Measurements from ENCODE around the gene MRPL20. TPM values are rescaled to one million over a fixed set of nuclear protein-coding genes. Genes with fewer than 3 reads are reported as not detected.
A peak's percentile ranks its signal among the peaks of the same experiment; 100 is the strongest.

Gene MRPL20
- total and polyA plus RNA-seq, 9 of the 15 experiments (the other 6 are each of a cell fraction or from before 2014, with no cell fraction given) = 180 to 671 (median 229) TPM

DNA sequence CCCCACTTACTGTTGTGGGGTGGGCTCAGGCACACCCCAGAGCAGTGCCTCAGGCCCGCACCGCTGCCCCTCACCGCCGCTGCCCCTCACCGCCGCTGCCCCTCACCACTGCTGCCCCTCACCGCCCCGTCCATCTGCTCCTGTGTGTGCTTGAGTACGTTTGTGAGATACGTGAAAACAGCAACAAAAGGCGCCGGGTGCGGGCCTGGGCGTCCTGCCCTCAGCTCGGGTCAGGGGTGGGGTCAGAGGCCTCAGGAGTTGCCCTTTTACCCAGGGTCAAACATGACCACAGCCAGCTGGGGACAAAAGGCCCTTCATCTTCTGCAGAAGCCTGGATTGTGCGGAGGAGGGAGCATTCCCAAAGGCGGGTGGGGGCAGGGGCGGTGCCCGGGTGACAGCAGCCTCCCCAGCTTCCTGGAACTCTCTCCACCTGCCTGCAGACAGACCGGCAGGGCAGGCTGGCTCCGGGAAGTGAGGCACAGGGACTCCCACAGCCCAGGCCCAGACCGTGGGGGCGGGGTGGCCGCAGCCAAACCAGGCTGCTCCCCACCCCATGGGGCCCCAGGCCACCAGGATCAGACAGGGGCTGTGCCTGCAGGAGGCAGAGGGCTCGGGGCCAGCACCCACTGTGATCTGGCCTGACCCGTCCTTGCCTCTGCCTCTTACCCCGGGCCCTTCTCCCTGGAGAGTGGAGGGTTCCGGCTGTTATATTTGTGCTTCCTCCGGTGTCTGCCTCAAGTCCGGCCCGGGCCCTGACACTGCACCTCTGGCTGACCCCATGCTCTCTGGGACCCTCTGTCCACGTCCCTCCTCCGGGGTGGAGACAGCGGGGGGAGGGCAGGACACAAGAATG, 26.1 kb upstream of the MRPL20 start (continued):
- TF ChIP-seq ZSCAN29 (IDR thresholded peaks at IDR 0.05) (no peak), ZNF75A (CRISPR knock-in tag; IDR thresholded peaks at IDR 0.05) (peak; percentile 51; the same call in 1 of the 2 replicates), ZBTB34 (CRISPR knock-in tag; IDR thresholded peaks at IDR 0.05) (0 out of 2 replicates have a peak, but pooled peaks have one; percentile 5), HDGF (IDR thresholded peaks at IDR 0.05) (no peak), ZNF717 (CRISPR knock-in tag; IDR thresholded peaks at IDR 0.05) (0 out of 2 replicates have a peak, but pooled peaks have one; percentile 22), ZEB2 (IDR thresholded peaks at IDR 0.05) (peak; percentile 83), RCOR1 (IDR thresholded peaks at IDR 0.05; ENCODE audit: borderline replicate concordance in 1 of 2, low read depth in 2 of 2, low read length in 2 of 2) (peak; percentile 23 to 68; a peak in 2 of 4 replicates), RNF2 (IDR thresholded peaks at IDR 0.05) (peak; percentile 86; the same call in 1 of the 2 replicates), THRAP3 (IDR thresholded peaks at IDR 0.05; ENCODE audit: borderline replicate concordance) (no peak), HMGN3 (IDR thresholded peaks at IDR 0.05; ENCODE audit: borderline replicate concordance, extremely low read depth, insufficient read length, low read depth, low read length) (peak; percentile 90), ZNF551 (CRISPR knock-in tag; IDR thresholded peaks at IDR 0.05) (no peak), NRF1 (conservative IDR thresholded peaks at IDR 0.05 in 1 of 2, IDR thresholded peaks at IDR 0.05 in 1 of 2) (peak; percentile 31 to 39; a peak in 3 of 4 replicates), ZNF311 (CRISPR knock-in tag; IDR thresholded peaks at IDR 0.05) (no peak), ZNF592 (IDR thresholded peaks at IDR 0.05) (peak; percentile 69)
- TF ChIP-seq, protein P1, sequence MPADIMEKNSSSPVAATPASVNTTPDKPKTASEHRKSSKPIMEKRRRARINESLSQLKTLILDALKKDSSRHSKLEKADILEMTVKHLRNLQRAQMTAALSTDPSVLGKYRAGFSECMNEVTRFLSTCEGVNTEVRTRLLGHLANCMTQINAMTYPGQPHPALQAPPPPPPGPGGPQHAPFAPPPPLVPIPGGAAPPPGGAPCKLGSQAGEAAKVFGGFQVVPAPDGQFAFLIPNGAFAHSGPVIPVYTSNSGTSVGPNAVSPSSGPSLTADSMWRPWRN (IDR thresholded peaks at IDR 0.05; ENCODE audit: low read depth) = 0 out of 2 replicates have a peak, but pooled peaks have one; percentile 41
- TF ChIP-seq, protein P2, sequence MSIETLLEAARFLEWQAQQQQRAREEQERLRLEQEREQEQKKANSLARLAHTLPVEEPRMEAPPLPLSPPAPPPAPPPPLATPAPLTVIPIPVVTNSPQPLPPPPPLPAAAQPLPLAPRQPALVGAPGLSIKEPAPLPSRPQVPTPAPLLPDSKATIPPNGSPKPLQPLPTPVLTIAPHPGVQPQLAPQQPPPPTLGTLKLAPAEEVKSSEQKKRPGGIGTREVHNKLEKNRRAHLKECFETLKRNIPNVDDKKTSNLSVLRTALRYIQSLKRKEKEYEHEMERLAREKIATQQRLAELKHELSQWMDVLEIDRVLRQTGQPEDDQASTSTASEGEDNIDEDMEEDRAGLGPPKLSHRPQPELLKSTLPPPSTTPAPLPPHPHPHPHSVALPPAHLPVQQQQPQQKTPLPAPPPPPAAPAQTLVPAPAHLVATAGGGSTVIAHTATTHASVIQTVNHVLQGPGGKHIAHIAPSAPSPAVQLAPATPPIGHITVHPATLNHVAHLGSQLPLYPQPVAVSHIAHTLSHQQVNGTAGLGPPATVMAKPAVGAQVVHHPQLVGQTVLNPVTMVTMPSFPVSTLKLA (conservative IDR thresholded peaks at IDR 0.05) = peak in 1 of 2 experiments; percentile 74; a peak in 2 of 4 replicates
- TF ChIP-seq, protein P3, sequence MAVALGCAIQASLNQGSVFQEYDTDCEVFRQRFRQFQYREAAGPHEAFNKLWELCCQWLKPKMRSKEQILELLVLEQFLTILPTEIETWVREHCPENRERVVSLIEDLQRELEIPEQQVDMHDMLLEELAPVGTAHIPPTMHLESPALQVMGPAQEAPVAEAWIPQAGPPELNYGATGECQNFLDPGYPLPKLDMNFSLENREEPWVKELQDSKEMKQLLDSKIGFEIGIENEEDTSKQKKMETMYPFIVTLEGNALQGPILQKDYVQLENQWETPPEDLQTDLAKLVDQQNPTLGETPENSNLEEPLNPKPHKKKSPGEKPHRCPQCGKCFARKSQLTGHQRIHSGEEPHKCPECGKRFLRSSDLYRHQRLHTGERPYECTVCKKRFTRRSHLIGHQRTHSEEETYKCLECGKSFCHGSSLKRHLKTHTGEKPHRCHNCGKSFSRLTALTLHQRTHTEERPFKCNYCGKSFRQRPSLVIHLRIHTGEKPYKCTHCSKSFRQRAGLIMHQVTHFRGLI (CRISPR knock-in tag; IDR thresholded peaks at IDR 0.05) = peak; percentile 21; the same call in 1 of the 2 replicates
